ENCODE data around the gene CHSY3.

The CHSY3 gene

DNA sequence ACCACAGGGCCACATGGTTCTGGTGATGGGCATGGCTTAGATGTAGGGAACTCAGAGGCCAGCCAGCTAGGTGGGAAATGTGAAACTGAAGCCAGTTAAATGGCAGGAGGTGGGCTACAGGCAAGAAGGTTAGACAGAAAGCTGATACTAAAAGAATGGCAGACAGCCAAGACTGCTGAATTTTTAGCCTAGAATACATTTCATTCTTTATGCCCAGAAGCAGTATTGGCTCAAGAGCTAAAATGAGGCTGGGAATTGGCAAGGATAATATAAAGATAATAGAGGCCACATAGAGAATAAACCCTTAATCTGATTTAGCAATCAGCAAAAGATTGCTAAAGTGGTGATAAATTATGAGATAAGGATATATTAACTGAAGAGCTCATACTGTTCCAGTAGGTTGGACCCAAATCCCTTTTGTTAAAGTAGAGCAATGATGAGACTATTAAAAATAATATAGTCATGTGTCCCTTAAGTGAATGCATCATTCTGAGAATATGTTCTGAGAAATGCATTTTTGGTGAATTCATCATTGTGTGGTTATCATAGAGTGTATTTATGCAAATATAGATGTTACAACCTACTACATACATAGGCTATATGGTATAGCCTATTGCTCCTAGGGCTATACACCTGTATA, 234.3 kb downstream of the CHSY3 start:
- Histone ChIP-seq H3K4me3 (ENCODE audit: low read depth, low read length) (no peak overlapping the region), H2BK120ac (ENCODE audit: insufficient read depth, low read length, poor library complexity) (no peak overlapping the region), H3K4me1 (ENCODE audit: control insufficient read depth in 1 of 2, insufficient read depth in 2 of 2, low read length in 2 of 2) (no peaks in the 10 kb centered on the region), H2BK12ac (ENCODE audit: low read length) (no peak overlapping the region), H3K4ac (ENCODE audit: low read depth, low read length) (no peak overlapping the region), H4K12ac (ENCODE audit: low read depth, low read length) (no peak overlapping the region), H3K23ac (ENCODE audit: low read length) (no peak overlapping the region), H2AFZ (ENCODE audit: insufficient read depth, low read length, poor library complexity) (no peak overlapping the region), H3K9ac (ENCODE audit: low read length) (no peak overlapping the region), H3K79me1 (ENCODE audit: low read length) (no peaks in the 10 kb centered on the region), H3K79me2 (ENCODE audit: control insufficient read depth, insufficient read depth, low read length, poor library complexity) (no peaks in the 10 kb centered on the region), H3K18ac (ENCODE audit: low read length) (no peak overlapping the region), H3K14ac (ENCODE audit: low read length) (no peak overlapping the region), H3K9me3 (ENCODE audit: insufficient read depth, low read depth, low read length) (peaks cover 3% of the 10 kb centered on the region), H2AK5ac (ENCODE audit: low read length) (no peak overlapping the region), H3K36me3 (ENCODE audit: control insufficient read depth in 1 of 2, insufficient read depth in 2 of 2, low read length in 2 of 2) (no peaks in the 10 kb centered on the region), H3K27me3 (ENCODE audit: insufficient read depth, low read length) (no peaks in the 10 kb centered on the region), H2BK5ac (ENCODE audit: low read depth, low read length, poor library complexity) (no peak overlapping the region), H4K8ac (ENCODE audit: low read depth, low read length) (no peak overlapping the region), H4K91ac (ENCODE audit: low read depth, low read length) (no peak overlapping the region), H3K4me2 (ENCODE audit: low read length) (no peak overlapping the region), H3K27ac (ENCODE audit: low read depth, low read length) (no peak overlapping the region)
- peak in 1 of 2 donors; percentile 4 for DNase-seq

DNA sequence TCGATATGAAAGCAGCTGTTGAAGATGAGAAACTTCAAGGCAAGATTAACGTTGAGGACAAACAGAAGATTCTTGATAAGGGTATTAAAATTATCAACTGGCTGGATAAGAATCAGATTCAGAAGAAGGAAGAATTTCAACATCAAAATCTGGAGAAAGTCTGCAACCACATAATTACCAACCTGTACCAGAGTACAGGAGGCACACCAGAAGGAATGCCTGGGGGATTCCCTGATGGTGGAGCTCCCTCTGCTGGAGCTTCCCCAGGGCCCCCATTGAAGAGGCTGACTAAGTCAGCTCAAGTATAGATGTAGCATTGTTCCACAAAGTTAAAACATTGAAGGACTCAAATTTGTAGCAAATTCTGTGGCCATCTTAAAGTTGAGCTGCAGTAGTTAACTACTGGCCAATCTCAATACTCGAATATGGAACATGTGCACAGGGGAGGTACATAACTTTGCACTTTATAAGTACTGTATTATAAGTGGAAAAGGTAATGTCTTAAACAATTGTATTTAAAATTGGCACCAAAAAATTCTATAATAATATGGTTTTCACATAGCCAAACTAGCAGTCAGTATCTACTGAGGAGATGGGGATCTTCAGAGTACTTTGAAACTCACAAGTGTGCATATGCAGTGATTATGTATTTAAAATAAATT, 237.5 kb downstream of the CHSY3 start:
- H3K36me3 ChIP-seq (ENCODE audit: control insufficient read depth in 1 of 2, insufficient read depth in 2 of 2, low read length in 2 of 2), result no peaks in the 10 kb centered on the region
- no peak overlapping the region for H3K23ac ChIP-seq (ENCODE audit: low read length)
- WGBS (ENCODE audit: extremely low coverage, insufficient coverage, insufficient read length), result no CpG with 5 or more reads among the region's 3 CpGs
- no peak overlapping the region for H4K12ac ChIP-seq (ENCODE audit: low read depth, low read length)
- peaks cover 3% of the 10 kb centered on the region for H3K9me3 ChIP-seq (ENCODE audit: insufficient read depth, low read depth, low read length)
- no peak overlapping the region for H2AK5ac ChIP-seq (ENCODE audit: low read length)
- no peak overlapping the region for H2BK5ac ChIP-seq (ENCODE audit: low read depth, low read length, poor library complexity)
- H3K27me3 ChIP-seq (ENCODE audit: insufficient read depth, low read length), result no peaks in the 10 kb centered on the region
- no peak overlapping the region for H3K4me3 ChIP-seq (ENCODE audit: low read depth, low read length)
- H2AFZ ChIP-seq (ENCODE audit: insufficient read depth, low read length, poor library complexity), result no peak overlapping the region
- no peak overlapping the region for H2BK12ac ChIP-seq (ENCODE audit: low read length)
- H4K8ac ChIP-seq (ENCODE audit: low read depth, low read length), result no peak overlapping the region
- no peak overlapping the region for H2BK120ac ChIP-seq (ENCODE audit: insufficient read depth, low read length, poor library complexity)
- peak; percentile 27 to 61 for DNase-seq
- H3K14ac ChIP-seq (ENCODE audit: low read length), result no peak overlapping the region
- no peak overlapping the region for H3K4me2 ChIP-seq (ENCODE audit: low read length)
- H3K79me2 ChIP-seq (ENCODE audit: control insufficient read depth, insufficient read depth, low read length, poor library complexity), result no peaks in the 10 kb centered on the region
- H4K91ac ChIP-seq (ENCODE audit: low read depth, low read length), result no peak overlapping the region
- H3K4ac ChIP-seq (ENCODE audit: low read depth, low read length), result no peak overlapping the region
- H3K18ac ChIP-seq (ENCODE audit: low read length), result no peak overlapping the region
- H3K4me1 ChIP-seq (ENCODE audit: control insufficient read depth in 1 of 2, insufficient read depth in 2 of 2, low read length in 2 of 2), result no peaks in the 10 kb centered on the region
- no peak overlapping the region for H3K9ac ChIP-seq (ENCODE audit: low read length)
- H3K79me1 ChIP-seq (ENCODE audit: low read length), result no peaks in the 10 kb centered on the region
- no peak overlapping the region for H3K27ac ChIP-seq (ENCODE audit: low read depth, low read length)

DNA sequence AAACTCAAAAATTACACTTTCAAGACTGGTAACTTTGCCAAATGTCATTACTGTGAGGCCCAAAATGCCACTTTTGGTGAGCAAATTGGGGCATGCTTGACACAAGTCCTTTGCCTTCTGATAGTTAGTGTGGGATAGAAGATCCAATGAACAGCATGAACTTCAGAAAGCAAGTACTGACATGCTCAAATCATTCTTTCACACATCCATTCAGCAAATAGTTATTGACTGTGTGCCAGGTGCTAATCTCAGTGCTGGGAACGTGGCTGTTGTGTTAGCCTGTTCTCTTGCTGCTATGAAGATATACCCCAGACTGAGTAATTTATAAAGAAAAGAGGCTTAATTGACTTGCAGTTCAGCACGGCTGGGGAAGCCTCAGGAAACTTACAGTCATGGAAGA, 247.0 kb downstream of the CHSY3 start:
- Histone ChIP-seq H3K14ac (ENCODE audit: low read length) (no peak overlapping the region), H3K27ac (ENCODE audit: low read depth, low read length) (no peak overlapping the region), H2AK5ac (ENCODE audit: low read length) (no peak overlapping the region), H3K79me2 (ENCODE audit: control insufficient read depth, insufficient read depth, low read length, poor library complexity) (no peaks in the 10 kb centered on the region), H3K4ac (ENCODE audit: low read depth, low read length) (no peak overlapping the region), H4K91ac (ENCODE audit: low read depth, low read length) (no peak overlapping the region), H3K27me3 (ENCODE audit: insufficient read depth, low read length) (no peaks in the 10 kb centered on the region), H4K12ac (ENCODE audit: low read depth, low read length) (no peak overlapping the region), H3K4me2 (ENCODE audit: low read length) (no peak overlapping the region), H3K23ac (ENCODE audit: low read length) (no peak overlapping the region), H4K8ac (ENCODE audit: low read depth, low read length) (no peak overlapping the region), H3K4me3 (ENCODE audit: low read depth, low read length) (no peak overlapping the region), H2BK120ac (ENCODE audit: insufficient read depth, low read length, poor library complexity) (no peak overlapping the region), H2AFZ (ENCODE audit: insufficient read depth, low read length, poor library complexity) (no peak overlapping the region), H3K18ac (ENCODE audit: low read length) (no peak overlapping the region), H3K9ac (ENCODE audit: low read length) (no peak overlapping the region), H2BK12ac (ENCODE audit: low read length) (no peak overlapping the region), H3K4me1 (ENCODE audit: control insufficient read depth in 1 of 2, insufficient read depth in 2 of 2, low read length in 2 of 2) (no peaks in the 10 kb centered on the region), H3K36me3 (ENCODE audit: control insufficient read depth in 1 of 2, insufficient read depth in 2 of 2, low read length in 2 of 2) (no peaks in the 10 kb centered on the region), H3K9me3 (ENCODE audit: insufficient read depth, low read depth, low read length) (no peaks in the 10 kb centered on the region), H2BK5ac (ENCODE audit: low read depth, low read length, poor library complexity) (no peak overlapping the region), H3K79me1 (ENCODE audit: low read length) (no peaks in the 10 kb centered on the region)
- DNase-seq, result no peak
- no CpG with 5 or more reads among the region's 2 CpGs for WGBS (ENCODE audit: extremely low coverage, insufficient coverage, insufficient read length)

DNA sequence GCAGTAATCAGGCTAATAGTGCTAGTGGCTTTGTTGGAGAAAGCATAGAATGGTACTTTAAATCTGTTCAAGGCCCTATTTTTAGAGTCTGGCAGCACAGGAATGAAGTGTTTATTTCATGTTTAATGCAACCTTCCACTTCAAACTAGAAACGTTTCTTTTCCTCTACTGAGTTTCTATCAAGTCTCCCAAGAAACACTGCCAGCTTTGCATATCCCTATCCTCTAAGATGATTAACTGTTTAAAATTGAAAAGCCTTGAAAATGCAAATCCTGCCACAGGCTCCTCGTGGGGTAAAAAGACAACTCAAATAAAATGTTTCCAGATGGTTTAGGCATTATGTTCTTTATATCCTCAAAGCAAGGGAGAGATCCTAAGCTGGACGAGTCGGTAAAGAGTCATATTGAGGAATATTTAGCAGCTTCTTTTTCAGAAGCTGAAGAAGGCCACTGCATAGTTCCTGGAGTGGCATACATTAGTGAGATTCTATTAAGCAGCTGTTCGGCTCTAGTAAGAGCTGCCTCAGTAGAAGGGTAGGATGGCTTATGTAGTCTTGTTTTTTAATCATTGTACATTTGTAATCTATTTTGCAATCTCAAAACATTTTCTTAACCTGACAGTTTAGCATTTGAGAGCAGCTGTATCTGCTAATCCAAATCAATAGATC, 251.2 kb downstream of the CHSY3 start:
- Histone ChIP-seq H4K91ac (ENCODE audit: low read depth, low read length) (no peak overlapping the region), H3K4me1 (ENCODE audit: control insufficient read depth in 1 of 2, insufficient read depth in 2 of 2, low read length in 2 of 2) (no peaks in the 10 kb centered on the region)

More for the DNA sequence above, 251.2 kb downstream of the CHSY3 start:
- Histone ChIP-seq H3K18ac (ENCODE audit: low read length) (no peak overlapping the region), H3K9ac (ENCODE audit: low read length) (no peak overlapping the region), H3K9me3 (ENCODE audit: insufficient read depth, low read depth, low read length) (no peaks in the 10 kb centered on the region), H3K14ac (ENCODE audit: low read length) (no peak overlapping the region), H3K79me1 (ENCODE audit: low read length) (no peaks in the 10 kb centered on the region), H3K27me3 (ENCODE audit: insufficient read depth, low read length) (no peaks in the 10 kb centered on the region), H3K79me2 (ENCODE audit: control insufficient read depth, insufficient read depth, low read length, poor library complexity) (no peaks in the 10 kb centered on the region), H2BK120ac (ENCODE audit: insufficient read depth, low read length, poor library complexity) (no peak overlapping the region), H3K36me3 (ENCODE audit: control insufficient read depth in 1 of 2, insufficient read depth in 2 of 2, low read length in 2 of 2) (no peaks in the 10 kb centered on the region), H3K23ac (ENCODE audit: low read length) (no peak overlapping the region), H2AK5ac (ENCODE audit: low read length) (no peak overlapping the region), H3K4ac (ENCODE audit: low read depth, low read length) (no peak overlapping the region), H2AFZ (ENCODE audit: insufficient read depth, low read length, poor library complexity) (no peak overlapping the region), H2BK12ac (ENCODE audit: low read length) (no peak overlapping the region), H4K8ac (ENCODE audit: low read depth, low read length) (no peak overlapping the region), H2BK5ac (ENCODE audit: low read depth, low read length, poor library complexity) (no peak overlapping the region), H3K4me3 (ENCODE audit: low read depth, low read length) (no peak overlapping the region), H3K27ac (ENCODE audit: low read depth, low read length) (no peak overlapping the region), H4K12ac (ENCODE audit: low read depth, low read length) (no peak overlapping the region), H3K4me2 (ENCODE audit: low read length) (no peak overlapping the region)
- no peak for DNase-seq
- WGBS (ENCODE audit: extremely low coverage, insufficient coverage, insufficient read length), result no CpG with 5 or more reads among the region's 5 CpGs
